NCI-H774 (cell line): ENCODE results near the gene IP6K1.
"Not testable (repeated sequence)": the region's sequence is repeated elsewhere in the genome, so short reads cannot be mapped to it uniquely, and the experiment has no call there.

Experiments
- DNase-seq: peaks from one replicate; lab custom pipeline; 2025; lab: John Stamatoyannopoulos, UW

The IP6K1 gene

GRCh38 chr3:49763981-49764380 is 22.4 kb downstream of the IP6K1 start:
- no peak for DNase-seq

- no peak for DNase-seq
These were observed 24.7 kb downstream of the IP6K1 start for GRCh38 chr3:49761661-49762060.

GRCh38 chr3:49759226-49759625 is 27.1 kb downstream of the IP6K1 start:
- DNase-seq: no peak

- DNase-seq: no peak
These were observed 29.1 kb downstream of the IP6K1 start for GRCh38 chr3:49757197-49757596.

- DNase-seq: no peak
These were observed 30.3 kb downstream of the IP6K1 start for GRCh38 chr3:49756036-49756435.

GRCh38 chr3:49754536-49754935 is 31.8 kb downstream of the IP6K1 start:
- no peak for DNase-seq

GRCh38 chr3:49751501-49751900 is 34.8 kb downstream of the IP6K1 start:
- DNase-seq: no peak

GRCh38 chr3:49750056-49750455 is 36.3 kb downstream of the IP6K1 start:
- DNase-seq: no peak

GRCh38 chr3:49748874-49749273 is 37.5 kb downstream of the IP6K1 start:
- not testable (repeated sequence) for DNase-seq

GRCh38 chr3:49747792-49748480 is 38.4 kb downstream of the IP6K1 start:
- DNase-seq: no peak

- no peak for DNase-seq
These were observed 40.4 kb downstream of the IP6K1 start for GRCh38 chr3:49745986-49746385.

- no peak for DNase-seq
These were observed 45.9 kb downstream of the IP6K1 start for GRCh38 chr3:49740427-49740826.

- no peak for DNase-seq
These were observed 48.2 kb downstream of the IP6K1 start for GRCh38 chr3:49738067-49738713.

- no peak for DNase-seq
These were observed 51.6 kb downstream of the IP6K1 start for GRCh38 chr3:49734752-49735151.

GRCh38 chr3:49733551-49733950 is 52.8 kb downstream of the IP6K1 start:
- no peak for DNase-seq

- DNase-seq: no peak
These were observed 53.7 kb downstream of the IP6K1 start for GRCh38 chr3:49732597-49732996.

GRCh38 chr3:49729966-49730609 is 56.3 kb downstream of the IP6K1 start:
- no peak for DNase-seq

- no peak for DNase-seq
These were observed 58.4 kb downstream of the IP6K1 start for GRCh38 chr3:49727924-49728361.

- DNase-seq: no peak
These were observed 59.0 kb downstream of the IP6K1 start for GRCh38 chr3:49727154-49727923.

GRCh38 chr3:49725906-49726681 is 60.2 kb downstream of the IP6K1 start:
- DNase-seq: no peak

GRCh38 chr3:49724586-49724985 is 61.8 kb downstream of the IP6K1 start:
- DNase-seq: no peak
